Measurements from ENCODE around the gene SOD2.

DNA sequence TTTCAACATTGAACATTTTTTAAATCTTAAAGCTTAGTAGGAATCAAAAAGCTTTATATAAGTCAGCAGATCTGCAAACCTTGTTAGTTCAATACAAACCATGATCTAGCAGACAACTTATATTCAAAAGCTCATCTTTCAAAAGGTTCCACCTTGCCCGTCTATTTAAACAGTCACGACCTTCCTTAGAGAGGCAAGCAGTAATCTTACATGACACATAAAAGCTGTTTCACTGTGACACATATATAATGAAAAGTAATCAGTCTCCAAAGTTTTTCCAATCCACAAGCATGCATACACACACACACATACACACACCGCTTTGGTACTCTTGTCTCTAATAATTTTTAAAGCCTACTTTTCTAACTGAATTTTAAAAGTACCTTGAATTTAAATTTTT is 12.9 kb downstream of the SOD2 start:
- TF ChIP-seq, protein P1, sequence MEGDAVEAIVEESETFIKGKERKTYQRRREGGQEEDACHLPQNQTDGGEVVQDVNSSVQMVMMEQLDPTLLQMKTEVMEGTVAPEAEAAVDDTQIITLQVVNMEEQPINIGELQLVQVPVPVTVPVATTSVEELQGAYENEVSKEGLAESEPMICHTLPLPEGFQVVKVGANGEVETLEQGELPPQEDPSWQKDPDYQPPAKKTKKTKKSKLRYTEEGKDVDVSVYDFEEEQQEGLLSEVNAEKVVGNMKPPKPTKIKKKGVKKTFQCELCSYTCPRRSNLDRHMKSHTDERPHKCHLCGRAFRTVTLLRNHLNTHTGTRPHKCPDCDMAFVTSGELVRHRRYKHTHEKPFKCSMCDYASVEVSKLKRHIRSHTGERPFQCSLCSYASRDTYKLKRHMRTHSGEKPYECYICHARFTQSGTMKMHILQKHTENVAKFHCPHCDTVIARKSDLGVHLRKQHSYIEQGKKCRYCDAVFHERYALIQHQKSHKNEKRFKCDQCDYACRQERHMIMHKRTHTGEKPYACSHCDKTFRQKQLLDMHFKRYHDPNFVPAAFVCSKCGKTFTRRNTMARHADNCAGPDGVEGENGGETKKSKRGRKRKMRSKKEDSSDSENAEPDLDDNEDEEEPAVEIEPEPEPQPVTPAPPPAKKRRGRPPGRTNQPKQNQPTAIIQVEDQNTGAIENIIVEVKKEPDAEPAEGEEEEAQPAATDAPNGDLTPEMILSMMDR (IDR thresholded peaks at IDR 0.05 in 2 of 3, conservative IDR thresholded peaks at IDR 0.05 in 1 of 3; ENCODE audit: insufficient read depth in 2 of 3, low read depth in 1 of 3, low read length in 3 of 3): no peak
- TF ChIP-seq NR2C1 (IDR thresholded peaks at IDR 0.05): no peak
- no peak for TF ChIP-seq NR2C1 (tag; IDR thresholded peaks at IDR 0.05)
- TF ChIP-seq GATA2 (CRISPR knock-in tag; IDR thresholded peaks at IDR 0.05): no peak
- TF ChIP-seq, protein P2, sequence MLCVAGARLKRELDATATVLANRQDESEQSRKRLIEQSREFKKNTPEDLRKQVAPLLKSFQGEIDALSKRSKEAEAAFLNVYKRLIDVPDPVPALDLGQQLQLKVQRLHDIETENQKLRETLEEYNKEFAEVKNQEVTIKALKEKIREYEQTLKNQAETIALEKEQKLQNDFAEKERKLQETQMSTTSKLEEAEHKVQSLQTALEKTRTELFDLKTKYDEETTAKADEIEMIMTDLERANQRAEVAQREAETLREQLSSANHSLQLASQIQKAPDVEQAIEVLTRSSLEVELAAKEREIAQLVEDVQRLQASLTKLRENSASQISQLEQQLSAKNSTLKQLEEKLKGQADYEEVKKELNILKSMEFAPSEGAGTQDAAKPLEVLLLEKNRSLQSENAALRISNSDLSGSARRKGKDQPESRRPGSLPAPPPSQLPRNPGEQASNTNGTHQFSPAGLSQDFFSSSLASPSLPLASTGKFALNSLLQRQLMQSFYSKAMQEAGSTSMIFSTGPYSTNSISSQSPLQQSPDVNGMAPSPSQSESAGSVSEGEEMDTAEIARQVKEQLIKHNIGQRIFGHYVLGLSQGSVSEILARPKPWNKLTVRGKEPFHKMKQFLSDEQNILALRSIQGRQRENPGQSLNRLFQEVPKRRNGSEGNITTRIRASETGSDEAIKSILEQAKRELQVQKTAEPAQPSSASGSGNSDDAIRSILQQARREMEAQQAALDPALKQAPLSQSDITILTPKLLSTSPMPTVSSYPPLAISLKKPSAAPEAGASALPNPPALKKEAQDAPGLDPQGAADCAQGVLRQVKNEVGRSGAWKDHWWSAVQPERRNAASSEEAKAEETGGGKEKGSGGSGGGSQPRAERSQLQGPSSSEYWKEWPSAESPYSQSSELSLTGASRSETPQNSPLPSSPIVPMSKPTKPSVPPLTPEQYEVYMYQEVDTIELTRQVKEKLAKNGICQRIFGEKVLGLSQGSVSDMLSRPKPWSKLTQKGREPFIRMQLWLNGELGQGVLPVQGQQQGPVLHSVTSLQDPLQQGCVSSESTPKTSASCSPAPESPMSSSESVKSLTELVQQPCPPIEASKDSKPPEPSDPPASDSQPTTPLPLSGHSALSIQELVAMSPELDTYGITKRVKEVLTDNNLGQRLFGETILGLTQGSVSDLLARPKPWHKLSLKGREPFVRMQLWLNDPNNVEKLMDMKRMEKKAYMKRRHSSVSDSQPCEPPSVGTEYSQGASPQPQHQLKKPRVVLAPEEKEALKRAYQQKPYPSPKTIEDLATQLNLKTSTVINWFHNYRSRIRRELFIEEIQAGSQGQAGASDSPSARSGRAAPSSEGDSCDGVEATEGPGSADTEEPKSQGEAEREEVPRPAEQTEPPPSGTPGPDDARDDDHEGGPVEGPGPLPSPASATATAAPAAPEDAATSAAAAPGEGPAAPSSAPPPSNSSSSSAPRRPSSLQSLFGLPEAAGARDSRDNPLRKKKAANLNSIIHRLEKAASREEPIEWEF (CRISPR knock-in tag; IDR thresholded peaks at IDR 0.05): no peak
- TF ChIP-seq TBP (optimal IDR thresholded peaks at IDR 0.05; ENCODE audit: low read depth, low read length): no peak
